Measurements from ENCODE around the gene DSC1.

DNA sequence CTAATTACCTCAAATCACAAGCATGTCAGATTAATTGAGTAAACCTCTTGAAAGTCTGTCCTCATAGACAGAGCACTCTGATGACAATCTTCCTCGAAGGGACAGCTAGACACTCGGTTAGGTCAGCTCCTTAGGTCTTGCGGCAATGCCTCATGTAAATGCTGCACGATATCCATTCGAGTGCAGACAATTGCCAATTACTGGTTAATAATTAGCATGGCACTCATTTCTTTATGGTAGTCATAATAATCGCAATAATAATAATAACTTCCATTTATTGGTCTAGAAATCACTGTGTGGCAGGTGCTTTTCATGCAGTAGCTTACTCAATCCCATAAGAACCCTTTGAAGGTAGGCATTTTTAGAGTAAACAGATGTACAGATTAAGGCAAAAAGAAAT lies 44.7 kb upstream of the DSC1 start:
- TF ChIP-seq, protein P1, sequence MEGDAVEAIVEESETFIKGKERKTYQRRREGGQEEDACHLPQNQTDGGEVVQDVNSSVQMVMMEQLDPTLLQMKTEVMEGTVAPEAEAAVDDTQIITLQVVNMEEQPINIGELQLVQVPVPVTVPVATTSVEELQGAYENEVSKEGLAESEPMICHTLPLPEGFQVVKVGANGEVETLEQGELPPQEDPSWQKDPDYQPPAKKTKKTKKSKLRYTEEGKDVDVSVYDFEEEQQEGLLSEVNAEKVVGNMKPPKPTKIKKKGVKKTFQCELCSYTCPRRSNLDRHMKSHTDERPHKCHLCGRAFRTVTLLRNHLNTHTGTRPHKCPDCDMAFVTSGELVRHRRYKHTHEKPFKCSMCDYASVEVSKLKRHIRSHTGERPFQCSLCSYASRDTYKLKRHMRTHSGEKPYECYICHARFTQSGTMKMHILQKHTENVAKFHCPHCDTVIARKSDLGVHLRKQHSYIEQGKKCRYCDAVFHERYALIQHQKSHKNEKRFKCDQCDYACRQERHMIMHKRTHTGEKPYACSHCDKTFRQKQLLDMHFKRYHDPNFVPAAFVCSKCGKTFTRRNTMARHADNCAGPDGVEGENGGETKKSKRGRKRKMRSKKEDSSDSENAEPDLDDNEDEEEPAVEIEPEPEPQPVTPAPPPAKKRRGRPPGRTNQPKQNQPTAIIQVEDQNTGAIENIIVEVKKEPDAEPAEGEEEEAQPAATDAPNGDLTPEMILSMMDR (IDR thresholded peaks at IDR 0.05; ENCODE audit: low read depth, low read length), result no peak
- TF ChIP-seq POLR2A (IDR thresholded peaks at IDR 0.05; ENCODE audit: extremely low read depth, insufficient read length), result no peak

Data from NB4 (cell line).